ENCODE measurements around the gene SNRNP35. TPM values are rescaled to one million over a fixed set of nuclear protein-coding genes. Genes with fewer than 3 reads are reported as not detected.

SNRNP35 gene
- total and polyA plus RNA-seq, 9 of the 15 experiments (the other 6 are each of a cell fraction or from before 2014, with no cell fraction given), result 17.7 to 41.0 (median 25.5) TPM

DNA sequence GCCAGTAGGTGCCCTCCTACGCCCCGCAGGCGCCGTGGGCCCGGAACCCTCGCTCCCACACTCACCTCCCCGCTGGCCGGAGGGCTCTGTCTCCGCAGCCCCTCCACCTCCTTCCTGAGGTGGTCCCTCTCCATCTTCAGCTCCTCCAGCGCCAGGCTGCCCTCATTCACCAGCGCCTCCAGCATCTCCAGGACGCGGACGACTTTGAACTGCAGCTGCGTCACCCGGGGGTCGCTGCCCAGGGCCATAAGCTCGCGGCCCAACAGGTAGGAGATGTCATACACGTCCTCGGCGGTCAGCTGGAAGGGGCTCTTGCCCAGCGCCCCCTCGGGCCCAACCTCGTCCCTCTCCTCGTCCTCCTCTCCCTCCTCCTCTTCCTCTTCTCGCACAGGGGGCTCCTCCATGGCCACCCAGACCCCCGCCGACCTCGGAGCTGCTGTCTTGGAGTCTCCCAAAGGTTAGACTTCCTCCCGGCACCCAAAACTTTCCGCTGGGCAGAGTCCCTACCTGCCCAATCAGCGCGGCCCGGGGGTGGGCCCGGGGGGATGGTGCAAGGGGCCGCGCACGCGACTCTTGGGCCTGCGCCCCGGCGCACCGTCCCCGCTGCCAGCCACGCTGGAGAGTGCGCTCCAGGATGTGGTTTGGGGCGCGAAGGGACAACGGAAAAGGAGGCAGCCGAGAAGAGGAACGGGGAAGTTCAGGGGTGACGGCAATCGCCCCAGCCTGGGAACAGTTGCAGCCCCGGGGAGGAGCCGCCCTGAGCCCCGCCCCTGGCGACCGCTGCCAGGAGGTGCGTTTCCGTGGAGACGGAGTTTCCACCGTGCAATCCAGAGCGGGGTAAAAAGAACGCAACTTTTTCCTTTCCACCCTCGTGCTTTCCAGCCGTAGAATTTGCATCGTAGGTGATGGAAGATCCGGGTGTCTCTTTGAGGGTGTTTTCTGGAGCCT, 21.6 kb upstream of the SNRNP35 start, which contains the start of gene RILPL2 (continued):
- TF ChIP-seq NFE2L1 (tag; IDR thresholded peaks at IDR 0.05; ENCODE audit: borderline replicate concordance, low read depth), result no peak
- no peak for TF ChIP-seq ZNF584 (CRISPR knock-in tag; IDR thresholded peaks at IDR 0.05; ENCODE audit: low read depth)
- no peak for TF ChIP-seq CEBPG (CRISPR knock-in tag; IDR thresholded peaks at IDR 0.05)
- peak in 1 of 2 experiments; percentile 50; a peak in 2 of 4 replicates for TF ChIP-seq CEBPG (tag; conservative IDR thresholded peaks at IDR 0.05 in 1 of 2, IDR thresholded peaks at IDR 0.05 in 1 of 2)
- TF ChIP-seq ETV5 (CRISPR knock-in tag; IDR thresholded peaks at IDR 0.05; ENCODE audit: low read depth), result peak; percentile 69
- peak; percentile 72 for TF ChIP-seq L3MBTL2 (IDR thresholded peaks at IDR 0.05)
- no peak for TF ChIP-seq ZC3H11A (IDR thresholded peaks at IDR 0.05; ENCODE audit: low read depth, low read length)
- peak in 1 of 3 experiments; percentile 14 for TF ChIP-seq YY1 (IDR thresholded peaks at IDR 0.05; ENCODE audit: borderline replicate concordance in 1 of 3, control insufficient read depth in 1 of 3, extremely low read depth in 1 of 3, insufficient read depth in 3 of 3, insufficient read length in 1 of 3, insufficient replicate concordance in 2 of 3, low read depth in 1 of 3, low read length in 2 of 3)
- peak in 1 of 2 experiments; percentile 36; a peak in 1 of 4 replicates for TF ChIP-seq RCOR1 (IDR thresholded peaks at IDR 0.05; ENCODE audit: borderline replicate concordance in 1 of 2, low read depth in 2 of 2, low read length in 2 of 2)
- no peak for TF ChIP-seq FOSL1 (tag; conservative IDR thresholded peaks at IDR 0.05)
- TF ChIP-seq, protein P1, sequence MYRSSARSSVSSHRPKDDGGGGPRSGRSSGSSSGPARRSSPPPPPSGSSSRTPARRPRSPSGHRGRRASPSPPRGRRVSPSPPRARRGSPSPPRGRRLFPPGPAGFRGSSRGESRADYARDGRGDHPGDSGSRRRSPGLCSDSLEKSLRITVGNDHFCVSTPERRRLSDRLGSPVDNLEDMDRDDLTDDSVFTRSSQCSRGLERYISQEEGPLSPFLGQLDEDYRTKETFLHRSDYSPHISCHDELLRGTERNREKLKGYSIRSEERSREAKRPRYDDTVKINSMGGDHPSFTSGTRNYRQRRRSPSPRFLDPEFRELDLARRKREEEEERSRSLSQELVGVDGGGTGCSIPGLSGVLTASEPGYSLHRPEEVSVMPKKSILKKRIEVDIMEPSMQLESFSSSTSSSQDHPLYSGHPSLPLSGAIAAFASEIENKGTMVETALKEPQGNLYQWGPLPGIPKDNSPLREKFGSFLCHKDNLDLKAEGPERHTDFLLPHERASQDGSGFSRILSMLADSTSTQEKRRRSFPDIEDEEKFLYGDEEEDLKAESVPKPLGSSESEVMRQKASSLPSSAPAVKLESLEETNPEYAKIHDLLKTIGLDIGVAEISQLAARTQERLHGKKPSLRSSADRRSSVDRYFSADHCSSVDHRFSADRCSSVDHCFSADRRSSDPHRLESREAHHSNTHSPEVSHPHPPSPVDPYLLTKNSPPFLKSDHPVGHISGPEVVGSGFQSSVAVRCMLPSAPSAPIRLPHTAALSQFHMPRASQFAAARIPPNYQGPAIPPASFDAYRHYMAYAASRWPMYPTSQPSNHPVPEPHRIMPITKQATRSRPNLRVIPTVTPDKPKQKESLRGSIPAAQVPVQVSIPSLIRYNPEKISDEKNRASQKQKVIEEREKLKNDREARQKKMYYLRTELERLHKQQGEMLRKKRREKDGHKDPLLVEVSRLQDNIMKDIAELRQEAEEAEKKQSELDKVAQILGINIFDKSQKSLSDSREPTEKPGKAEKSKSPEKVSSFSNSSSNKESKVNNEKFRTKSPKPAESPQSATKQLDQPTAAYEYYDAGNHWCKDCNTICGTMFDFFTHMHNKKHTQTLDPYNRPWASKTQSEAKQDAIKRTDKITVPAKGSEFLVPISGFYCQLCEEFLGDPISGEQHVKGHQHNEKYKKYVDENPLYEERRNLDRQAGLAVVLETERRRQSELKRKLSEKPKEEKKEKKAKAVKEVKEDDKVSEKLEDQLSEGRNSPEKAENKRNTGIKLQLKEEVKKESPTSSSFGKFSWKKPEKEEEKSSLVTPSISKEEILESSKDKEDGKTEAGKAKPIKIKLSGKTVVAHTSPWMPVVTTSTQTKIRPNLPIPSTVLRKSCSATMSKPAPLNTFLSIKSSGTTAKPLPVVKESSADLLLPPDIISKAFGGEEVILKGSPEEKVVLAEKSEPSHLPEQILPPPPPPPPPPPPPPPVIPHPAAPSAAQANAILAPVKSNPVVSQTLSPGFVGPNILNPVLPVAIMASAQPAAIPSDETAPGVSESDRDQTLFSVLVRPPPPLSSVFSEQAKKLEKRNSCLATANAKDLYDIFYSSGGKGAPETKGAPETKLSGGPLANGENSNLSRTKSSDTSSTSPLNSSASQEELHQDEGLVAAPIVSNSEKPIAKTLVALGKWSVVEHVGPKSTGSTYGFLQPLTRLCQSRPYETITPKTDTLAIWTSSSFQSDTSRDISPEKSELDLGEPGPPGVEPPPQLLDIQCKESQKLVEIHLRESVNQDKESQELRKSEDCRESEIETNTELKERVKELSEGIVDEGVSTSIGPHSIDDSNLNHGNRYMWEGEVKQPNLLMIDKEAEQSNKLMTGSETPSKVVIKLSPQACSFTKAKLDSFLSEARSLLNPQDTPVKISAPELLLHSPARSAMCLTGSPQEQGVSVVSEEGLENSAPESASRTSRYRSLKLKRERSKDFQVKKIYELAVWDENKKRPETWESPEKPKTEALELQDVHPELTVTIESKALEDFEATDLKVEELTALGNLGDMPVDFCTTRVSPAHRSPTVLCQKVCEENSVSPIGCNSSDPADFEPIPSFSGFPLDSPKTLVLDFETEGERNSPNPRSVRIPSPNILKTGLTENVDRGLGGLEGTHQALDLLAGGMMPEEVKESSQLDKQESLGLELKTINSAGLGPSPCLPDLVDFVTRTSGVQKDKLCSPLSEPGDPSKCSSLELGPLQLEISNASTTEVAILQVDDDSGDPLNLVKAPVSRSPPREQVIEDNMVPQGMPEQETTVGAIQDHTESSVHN (IDR thresholded peaks at IDR 0.05; ENCODE audit: borderline replicate concordance in 1 of 2, low read depth in 1 of 2), result no peak
- no peak for TF ChIP-seq ZKSCAN8 (CRISPR knock-in tag; IDR thresholded peaks at IDR 0.05)
- TF ChIP-seq POLR2A (conservative IDR thresholded peaks at IDR 0.05), result peak; percentile 64
- no peak for TF ChIP-seq SMAD1 (IDR thresholded peaks at IDR 0.05; ENCODE audit: low read depth, low read length, partially characterized antibody)
- TF ChIP-seq ELF1 (tag; IDR thresholded peaks at IDR 0.05), result no peak
- peak; percentile 44 for TF ChIP-seq POLR2B (IDR thresholded peaks at IDR 0.05; ENCODE audit: low read depth, partially characterized antibody)
- no peak for TF ChIP-seq PURB (CRISPR knock-in tag; IDR thresholded peaks at IDR 0.05; ENCODE audit: low read depth)

Measured in K562 (cell line).